Testis (tissue), 3 donors: Measurements from ENCODE around the gene DPP8. TPM values are rescaled to one million over a fixed set of nuclear protein-coding genes. Genes with fewer than 3 reads are reported as not detected.
"Not testable (repeated sequence)": the region's sequence is repeated elsewhere in the genome, so short reads cannot be mapped to it uniquely, and the experiment has no call there.

Experiments
- DNase-seq: peaks from one replicate; pipeline ENCODE4 v3.0.0-alpha.2; 2019
- H3K27ac ChIP-seq, 2 donors: fragments of 200-600 bp; sonication (generic); one replicate each; pipeline ENCODE4 v1.5.1; 2019
- H3K27me3 ChIP-seq: fragments of 200-600 bp; sonication (generic); one replicate; pipeline ENCODE4 v1.5.1; 2019
- H3K36me3 ChIP-seq: fragments of 200-600 bp; sonication (generic); one replicate; pipeline ENCODE4 v1.5.1; 2017; ENCODE audit warnings: low read depth; ENCODE audit errors: missing control alignments
- H3K4me1 ChIP-seq: fragments of 200-600 bp; sonication (generic); one replicate; pipeline ENCODE4 v1.5.1; 2019
- H3K4me3 ChIP-seq, 2 donors: fragments of 200-600 bp; sonication (generic); one replicate each; pipeline ENCODE4 v1.5.1; 2017 to 2019
- H3K9me3 ChIP-seq: fragments of 200-600 bp; sonication (generic); one replicate; pipeline ENCODE4 v1.5.1; 2017
- CTCF ChIP-seq, 3 experiments: fragments of 450-650 bp in 2 of 3; fragments of 200-600 bp in 1 of 3; sonication (generic) in 1 of 3; IDR thresholded peaks; one replicate each; pipeline ENCODE4 v1.5.1; 2016 to 2019; ENCODE audit warnings: antibody characterized with exemption in 3 of 3, mild to moderate bottlenecking in 2 of 3, moderate library complexity in 1 of 3
- POLR2A ChIP-seq: fragments of 450-650 bp; IDR thresholded peaks from one replicate; pipeline ENCODE4 v1.6.1; 2017; ENCODE audit warnings: antibody characterized with exemption, mild to moderate bottlenecking, moderate library complexity
- WGBS, 2 donors: methylation state at CpG; one replicate each; pipeline ENCODE4 v1.1.5; 2018; 5-methylcytosine and 5-hydroxymethylcytosine counted together
- intact Hi-C: fragments of 100-400 bp; cut with DNase I; formaldehyde crosslinking; loops from one replicate; pipeline ENCODE4 v1.15.1; 2023; ENCODE audit warnings: low total_unique reads
- polyA plus RNA-seq: library from polyadenylated mRNA; stranded (reverse); fragments of 350-450 nt; fragmentation: Illumina TruSeq; extraction: RNeasy Lipid Tissue Mini Kit (QIAGEN cat#74804); gene quantifications from one replicate; pipeline ENCODE4 v1.2.3, GENCODE V29; 2014; ENCODE audit warnings: low read depth, low replicate concordance; ENCODE audit not compliant: insufficient read depth
- total RNA-seq, 2 donors: library from RNA; depleted of rRNA; stranded (reverse); fragments of >200 nt; gene quantifications; one replicate each; pipeline ENCODE4 v1.2.3, GENCODE V29; 2016

The DPP8 gene
- total and polyA plus RNA-seq, 3 donors from 2014 or later = 51.6 to 68.3 (median 64.4) TPM

- no peaks in the 10 kb centered on the region for H3K9me3 ChIP-seq
- no peaks in the 10 kb centered on the region for H3K36me3 ChIP-seq
- TF ChIP-seq CTCF (IDR thresholded peaks at IDR 0.05) = no peak
- TF ChIP-seq POLR2A = no peak
- no peak overlapping the region for H3K27ac ChIP-seq
- H3K27me3 ChIP-seq = no peaks in the 10 kb centered on the region
- intact Hi-C loops = no loop called here
- DNase-seq = no peak
- H3K4me3 ChIP-seq = no peak overlapping the region
- H3K4me1 ChIP-seq = no peaks in the 10 kb centered on the region
- WGBS, 2 donors = 83 to 86% methylated on average over 7 of the region's 7 CpGs
Measured at GRCh38 chr15:65556622-65557021, 39.1 kb upstream of the DPP8 start.

- H3K27me3 ChIP-seq = no peaks in the 10 kb centered on the region
- H3K27ac ChIP-seq = no peak overlapping the region
- H3K4me1 ChIP-seq = peaks cover 8% of the 10 kb centered on the region
- no peak overlapping the region for H3K4me3 ChIP-seq
- 95 to 100% methylated on average over 3 of the region's 3 CpGs for WGBS, 2 donors
- no peaks in the 10 kb centered on the region for H3K9me3 ChIP-seq
- TF ChIP-seq CTCF (IDR thresholded peaks at IDR 0.05) (no peak), POLR2A (no peak)
- intact Hi-C loops = no loop called here
- no peak for DNase-seq
- H3K36me3 ChIP-seq = no peaks in the 10 kb centered on the region
Measured at GRCh38 chr15:65553691-65554090, 36.2 kb upstream of the DPP8 start.

- WGBS, 2 donors = 97 to 100% methylated on average over 4 to 5 of the region's 6 CpGs
- intact Hi-C loops, DNase-seq, H3K4me1 ChIP-seq, H3K4me3 ChIP-seq, H3K36me3 ChIP-seq, H3K27ac ChIP-seq, H3K9me3 ChIP-seq, H3K27me3 ChIP-seq: not testable (repeated sequence)
Measured at GRCh38 chr15:65552851-65553250, 35.4 kb upstream of the DPP8 start.

- no peak overlapping the region for H3K4me3 ChIP-seq
- no peaks in the 10 kb centered on the region for H3K9me3 ChIP-seq
- intact Hi-C loops = no loop called here
- no peak overlapping the region for H3K27ac ChIP-seq
- H3K36me3 ChIP-seq = no peaks in the 10 kb centered on the region
- H3K27me3 ChIP-seq = no peaks in the 10 kb centered on the region
- 57 to 61% methylated on average over 2 of the region's 2 CpGs for WGBS, 2 donors
- TF ChIP-seq POLR2A (no peak), CTCF (IDR thresholded peaks at IDR 0.05) (no peak)
- H3K4me1 ChIP-seq = peaks cover 8% of the 10 kb centered on the region
- DNase-seq = no peak
Measured at GRCh38 chr15:65551183-65551582, 33.7 kb upstream of the DPP8 start.

- Histone ChIP-seq H3K27me3 (no peaks in the 10 kb centered on the region), H3K4me1 (peaks cover 8% of the 10 kb centered on the region), H3K9me3 (no peaks in the 10 kb centered on the region), H3K36me3 (no peaks in the 10 kb centered on the region), H3K27ac (peak overlapping the region in 1 of 2 donors; percentile 20), H3K4me3 (no peak overlapping the region)
- intact Hi-C loops = no loop called here
- no peak for TF ChIP-seq CTCF (IDR thresholded peaks at IDR 0.05)
- no peak for TF ChIP-seq POLR2A
- DNase-seq = no peak
- 31 to 40% methylated on average over 3 of the region's 3 CpGs for WGBS, 2 donors
Measured at GRCh38 chr15:65550681-65551098, 33.2 kb upstream of the DPP8 start.

- intact Hi-C loops, H3K36me3 ChIP-seq, H3K9me3 ChIP-seq, DNase-seq, H3K4me3 ChIP-seq, H3K4me1 ChIP-seq, H3K27ac ChIP-seq, H3K27me3 ChIP-seq: not testable (repeated sequence)
- WGBS, 2 donors = 97 to 99% methylated on average over 9 of the region's 9 CpGs
Measured at GRCh38 chr15:65549288-65549687, 31.8 kb upstream of the DPP8 start.
